Loucy (cell line): ENCODE data around the gene AAK1.
"Not testable (repeated sequence)": the region's sequence is repeated elsewhere in the genome, so short reads cannot be mapped to it uniquely, and the experiment has no call there.

Experiments
- H2AFZ ChIP-seq: fragments of 200-600 bp; sonication (generic); 2 replicates; pipeline ENCODE4 v1.6.0; 2016; ENCODE audit warnings: antibody characterized with exemption, mild to moderate bottlenecking, low read length, moderate library complexity
- H3F3A ChIP-seq: fragments of 200-600 bp; 2 replicates; pipeline ENCODE4 v1.6.0; 2016; ENCODE audit warnings: antibody characterized with exemption, low read depth, mild to moderate bottlenecking
- H3K27me3 ChIP-seq: fragments of 200-600 bp; sonication (generic); 2 replicates; pipeline ENCODE4 v1.6.1; 2014; ENCODE audit warnings: low read length, mild to moderate bottlenecking; ENCODE audit not compliant: insufficient read depth, poor library complexity, severe bottlenecking
- H3K36me3 ChIP-seq: fragments of 200-600 bp; sonication (generic); 2 replicates; pipeline ENCODE4 v1.6.1; 2016; ENCODE audit warnings: low read length; ENCODE audit not compliant: insufficient read depth
- H3K4me1 ChIP-seq: fragments of 200-600 bp; sonication (generic); 2 replicates; pipeline ENCODE4 v1.5.1; 2014; ENCODE audit warnings: low read length, mild to moderate bottlenecking; ENCODE audit not compliant: insufficient read depth, poor library complexity, severe bottlenecking
- H3K4me2 ChIP-seq: fragments of 200-600 bp; sonication (generic); 2 replicates; pipeline ENCODE4 v1.6.0; 2014; ENCODE audit warnings: antibody characterized with exemption, low read length, low read depth, mild to moderate bottlenecking; ENCODE audit not compliant: poor library complexity, severe bottlenecking
- H3K4me3 ChIP-seq: fragments of 200-600 bp; sonication (generic); 2 replicates; pipeline ENCODE4 v1.5.1; 2014; ENCODE audit warnings: low read length, mild to moderate bottlenecking, mixed read lengths; ENCODE audit not compliant: poor library complexity, severe bottlenecking
- H3K79me2 ChIP-seq: fragments of 200-600 bp; sonication (generic); 2 replicates; pipeline ENCODE4 v1.6.1; 2014; ENCODE audit warnings: low read length; ENCODE audit not compliant: insufficient read depth
- H3K9ac ChIP-seq: fragments of 200-600 bp; sonication (generic); 2 replicates; pipeline ENCODE4 v1.6.0; 2014; ENCODE audit warnings: mild to moderate bottlenecking, low read depth, low read length, moderate library complexity; ENCODE audit not compliant: poor library complexity, severe bottlenecking
- H3K9me2 ChIP-seq: fragments of 200-600 bp; sonication (generic); replicated peaks from 2 replicates; pipeline ENCODE4 v1.6.1; 2016; ENCODE audit warnings: low read depth, low read length, mixed read lengths
- H3K9me3 ChIP-seq: fragments of 200-600 bp; sonication (generic); 2 replicates; pipeline ENCODE4 v1.6.1; 2014; ENCODE audit warnings: mild to moderate bottlenecking, antibody characterized with exemption, low read length, low read depth; ENCODE audit not compliant: insufficient read depth
- H4K20me1 ChIP-seq: fragments of 200-600 bp; sonication (generic); 2 replicates; pipeline ENCODE4 v1.6.0; 2014; ENCODE audit warnings: antibody characterized with exemption, low read length, mild to moderate bottlenecking; ENCODE audit not compliant: insufficient read depth, poor library complexity, severe bottlenecking
- CTCF ChIP-seq: fragments of 200-600 bp; sonication (generic); conservative IDR thresholded peaks from 2 replicates; pipeline ENCODE4 v1.5.1; 2014; ENCODE audit warnings: mild to moderate bottlenecking, antibody characterized with exemption, low read length
- EZH2phosphoT487 ChIP-seq: fragments of 200-600 bp; IDR thresholded peaks from 2 replicates; pipeline ENCODE4 v1.6.1; 2018; ENCODE audit warnings: antibody characterized with exemption, mild to moderate bottlenecking, moderate library complexity, borderline replicate concordance

Gene AAK1

GRCh38 chr2:69612200-69612599 is 31.3 kb downstream of the AAK1 start:
- no peaks in the 10 kb centered on the region for H3F3A ChIP-seq
- TF ChIP-seq EZH2phosphoT487 (no peak), CTCF (no peak)
- peaks cover 12% of the 10 kb centered on the region for H3K9me3 ChIP-seq
- no peak overlapping the region for H2AFZ ChIP-seq
- peaks cover 98% of the 10 kb centered on the region for H3K79me2 ChIP-seq
- H3K4me2 ChIP-seq = no peak overlapping the region
- H3K9ac ChIP-seq = no peak overlapping the region
- H3K4me1 ChIP-seq = peaks cover 32% of the 10 kb centered on the region
- H3K36me3 ChIP-seq = peaks cover 43% of the 10 kb centered on the region
- H4K20me1 ChIP-seq = peaks cover 34% of the 10 kb centered on the region
- H3K27me3 ChIP-seq = no peaks in the 10 kb centered on the region
- H3K4me3 ChIP-seq = no peak overlapping the region
- H3K9me2 ChIP-seq = no peaks in the 10 kb centered on the region

GRCh38 chr2:69608109-69608508 is 35.4 kb downstream of the AAK1 start:
- H4K20me1 ChIP-seq = peaks cover 20% of the 10 kb centered on the region

DNA sequence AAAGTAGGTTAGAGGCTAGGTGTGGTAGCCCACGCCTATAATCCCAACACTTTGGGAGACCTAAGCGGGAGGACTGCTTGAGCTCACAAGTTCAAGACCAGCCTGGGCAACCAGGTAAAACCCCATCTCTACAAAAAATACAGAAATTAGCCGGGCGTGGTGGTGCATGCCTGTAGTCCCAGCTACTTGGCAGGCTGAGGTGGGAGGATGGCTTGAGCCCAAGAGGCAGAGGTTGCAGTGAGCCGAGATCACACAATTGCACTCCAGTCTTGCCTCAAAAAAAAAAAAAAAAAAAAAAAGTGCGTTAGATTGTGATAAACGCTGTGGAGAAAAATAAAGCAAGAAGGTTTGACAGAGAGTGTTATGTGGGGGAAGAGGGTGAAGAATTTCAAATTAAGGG is 36.8 kb downstream of the AAK1 start:
- H3K36me3 ChIP-seq = peaks cover 30% of the 10 kb centered on the region
- not testable (repeated sequence) for H3K4me3 ChIP-seq, H3K9ac ChIP-seq, H3K27me3 ChIP-seq, H3K9me3 ChIP-seq, H3K9me2 ChIP-seq, H3F3A ChIP-seq, H2AFZ ChIP-seq, H3K4me2 ChIP-seq
- H3K79me2 ChIP-seq = peaks cover 95% of the 10 kb centered on the region
- peaks cover 20% of the 10 kb centered on the region for H4K20me1 ChIP-seq
- peaks cover 29% of the 10 kb centered on the region for H3K4me1 ChIP-seq

More at GRCh38 chr2:69608109-69608508, 35.4 kb downstream of the AAK1 start:
- no peaks in the 10 kb centered on the region for H3K9me2 ChIP-seq
- H3K36me3 ChIP-seq = peaks cover 35% of the 10 kb centered on the region
- no peak overlapping the region for H3K4me3 ChIP-seq
- peaks cover 21% of the 10 kb centered on the region for H3K4me1 ChIP-seq
- no peak overlapping the region for H3K9ac ChIP-seq
- no peaks in the 10 kb centered on the region for H3K27me3 ChIP-seq
- H2AFZ ChIP-seq = no peak overlapping the region
- TF ChIP-seq EZH2phosphoT487 (no peak), CTCF (no peak)
- peaks cover 97% of the 10 kb centered on the region for H3K79me2 ChIP-seq
- H3K4me2 ChIP-seq = no peak overlapping the region
- H3F3A ChIP-seq = no peaks in the 10 kb centered on the region
- peaks cover 5% of the 10 kb centered on the region for H3K9me3 ChIP-seq

DNA sequence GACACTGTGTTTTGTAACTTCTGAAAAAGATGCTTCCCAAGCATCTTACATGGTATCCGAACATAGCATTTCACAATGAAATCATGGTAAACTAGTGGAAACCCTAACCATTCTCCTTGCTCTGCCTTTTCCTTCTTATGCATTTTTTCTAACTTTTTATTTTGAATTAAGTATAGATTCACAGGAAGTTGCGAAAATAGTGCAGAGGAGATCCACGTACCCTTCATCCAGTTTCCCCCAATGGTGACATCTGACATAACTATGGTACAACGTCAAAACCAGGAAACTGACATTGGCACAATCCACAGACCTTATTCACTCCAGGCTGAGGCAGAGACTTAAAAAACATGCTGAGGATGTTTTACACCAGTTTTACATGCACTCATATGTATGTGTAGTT is 38.3 kb downstream of the AAK1 start:
- H3K79me2 ChIP-seq = peaks cover 95% of the 10 kb centered on the region

More for the DNA sequence above, 38.3 kb downstream of the AAK1 start:
- no peak overlapping the region for H3K4me3 ChIP-seq
- TF ChIP-seq EZH2phosphoT487 (no peak), CTCF (no peak)
- H3K27me3 ChIP-seq = no peaks in the 10 kb centered on the region
- H4K20me1 ChIP-seq = peaks cover 25% of the 10 kb centered on the region
- H3K36me3 ChIP-seq = peaks cover 26% of the 10 kb centered on the region
- peaks cover 29% of the 10 kb centered on the region for H3K4me1 ChIP-seq
- no peaks in the 10 kb centered on the region for H3K9me2 ChIP-seq
- no peak overlapping the region for H3K9ac ChIP-seq
- no peak overlapping the region for H2AFZ ChIP-seq
- peaks cover 4% of the 10 kb centered on the region for H3K9me3 ChIP-seq
- H3F3A ChIP-seq = no peaks in the 10 kb centered on the region
- H3K4me2 ChIP-seq = no peak overlapping the region
